WI38 (cell line): ENCODE data around the gene LYPD1.

Source experiments
- H3K4me3 ChIP-seq: 2 replicates; pipeline ENCODE4 v1.5.1; 2011; ENCODE audit warnings: low read depth, mild to moderate bottlenecking, control low read depth, low read length
- TF ChIP-seq, protein P1 (sequence below): IDR thresholded peaks from 2 replicates; pipeline ENCODE4 v1.5.1; 2012; ENCODE audit warnings: low read depth, mild to moderate bottlenecking, control low read depth, low read length

LYPD1 gene

DNA sequence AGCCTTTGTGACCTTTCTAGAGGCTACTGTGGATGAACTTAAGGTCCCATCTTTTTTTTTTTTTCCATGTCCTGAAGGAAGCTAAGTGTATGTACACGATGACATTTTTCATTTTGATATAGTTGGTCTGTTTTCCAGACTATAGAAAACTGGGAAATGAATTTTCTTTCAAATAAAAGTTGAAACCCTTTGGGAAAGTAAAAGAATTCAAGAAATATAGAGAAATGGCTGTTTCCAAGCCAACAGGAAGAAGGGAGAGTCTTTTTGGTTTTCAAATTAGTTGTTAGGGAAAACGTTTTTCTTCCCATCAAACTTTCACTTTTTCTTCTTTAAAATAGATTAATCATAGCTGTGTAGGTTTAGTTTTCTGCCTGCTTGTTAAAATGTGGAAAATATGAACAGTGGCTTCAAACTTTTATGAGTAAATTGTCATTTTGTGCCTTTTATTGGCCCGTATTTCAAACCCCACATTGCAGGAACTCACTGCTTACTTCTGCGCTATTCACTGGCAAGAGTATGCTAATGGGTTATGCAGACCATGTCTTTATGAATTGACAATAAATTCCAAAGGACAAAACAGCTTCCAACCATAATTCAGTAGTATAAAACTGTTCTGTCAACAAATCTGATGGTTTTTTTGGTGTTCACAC lies 27.7 kb upstream of the LYPD1 start:
- TF ChIP-seq, protein P1, sequence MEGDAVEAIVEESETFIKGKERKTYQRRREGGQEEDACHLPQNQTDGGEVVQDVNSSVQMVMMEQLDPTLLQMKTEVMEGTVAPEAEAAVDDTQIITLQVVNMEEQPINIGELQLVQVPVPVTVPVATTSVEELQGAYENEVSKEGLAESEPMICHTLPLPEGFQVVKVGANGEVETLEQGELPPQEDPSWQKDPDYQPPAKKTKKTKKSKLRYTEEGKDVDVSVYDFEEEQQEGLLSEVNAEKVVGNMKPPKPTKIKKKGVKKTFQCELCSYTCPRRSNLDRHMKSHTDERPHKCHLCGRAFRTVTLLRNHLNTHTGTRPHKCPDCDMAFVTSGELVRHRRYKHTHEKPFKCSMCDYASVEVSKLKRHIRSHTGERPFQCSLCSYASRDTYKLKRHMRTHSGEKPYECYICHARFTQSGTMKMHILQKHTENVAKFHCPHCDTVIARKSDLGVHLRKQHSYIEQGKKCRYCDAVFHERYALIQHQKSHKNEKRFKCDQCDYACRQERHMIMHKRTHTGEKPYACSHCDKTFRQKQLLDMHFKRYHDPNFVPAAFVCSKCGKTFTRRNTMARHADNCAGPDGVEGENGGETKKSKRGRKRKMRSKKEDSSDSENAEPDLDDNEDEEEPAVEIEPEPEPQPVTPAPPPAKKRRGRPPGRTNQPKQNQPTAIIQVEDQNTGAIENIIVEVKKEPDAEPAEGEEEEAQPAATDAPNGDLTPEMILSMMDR, result no peak
- H3K4me3 ChIP-seq, result no peak overlapping the region

DNA sequence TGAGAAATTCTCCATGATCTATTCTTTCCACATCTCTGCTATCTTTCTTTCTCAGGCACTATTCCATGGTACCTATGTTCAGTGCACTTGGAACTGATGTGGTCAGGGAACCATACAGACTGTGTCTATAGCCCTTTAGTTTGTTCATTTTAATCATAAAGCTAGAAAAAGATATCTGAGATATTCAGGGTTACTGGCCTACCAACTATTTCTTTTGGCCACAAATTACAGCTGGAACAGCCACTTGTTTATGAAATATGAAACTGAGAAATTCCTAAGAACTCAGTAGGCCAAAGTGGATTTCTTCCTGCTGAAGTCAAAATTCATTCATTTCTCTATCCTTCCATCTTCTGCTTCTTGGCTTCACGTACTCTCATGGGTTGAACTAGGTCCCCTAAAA lies 22.8 kb upstream of the LYPD1 start:
- TF ChIP-seq, protein P1, result no peak
- no peak overlapping the region for H3K4me3 ChIP-seq

GRCh38 chr2:132691556-132691955 lies 21.6 kb upstream of the LYPD1 start:
- H3K4me3 ChIP-seq, result no peak overlapping the region
- TF ChIP-seq, protein P1, result no peak

DNA sequence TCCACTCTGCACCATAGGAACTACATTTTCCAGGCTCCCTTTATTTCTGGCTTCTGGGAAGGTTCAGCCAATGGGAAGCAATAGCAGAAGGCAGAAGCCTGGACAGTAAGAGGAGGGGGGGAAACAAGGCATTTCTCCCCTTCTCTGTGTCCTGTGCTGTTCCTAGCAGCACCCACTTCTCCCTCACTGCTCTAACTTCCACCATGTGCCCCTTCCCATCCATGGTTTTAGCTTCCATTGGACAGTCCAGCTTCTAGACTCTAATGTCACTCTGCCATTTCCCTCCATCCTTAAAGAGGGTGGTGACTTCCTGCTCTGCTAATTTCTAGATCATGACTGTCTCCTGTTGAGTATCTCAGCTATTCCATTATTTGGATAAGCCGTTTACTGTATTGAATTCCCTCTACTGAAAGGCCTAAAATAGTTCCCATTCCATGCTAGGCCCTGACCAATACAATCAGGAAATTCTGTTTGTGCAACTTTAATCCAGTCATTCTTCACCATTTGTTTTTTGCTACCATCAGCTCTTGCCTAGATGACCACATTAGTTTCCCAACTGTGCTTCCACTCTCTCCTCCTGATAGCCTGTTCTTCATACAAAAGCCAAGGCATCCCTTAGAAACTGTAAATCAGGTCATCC lies 20.8 kb upstream of the LYPD1 start:
- no peak overlapping the region for H3K4me3 ChIP-seq
- TF ChIP-seq, protein P1, result no peak

- TF ChIP-seq, protein P1, result no peak
- no peak overlapping the region for H3K4me3 ChIP-seq
Observed at GRCh38 chr2:132681766-132682165, 11.8 kb upstream of the LYPD1 start.

DNA sequence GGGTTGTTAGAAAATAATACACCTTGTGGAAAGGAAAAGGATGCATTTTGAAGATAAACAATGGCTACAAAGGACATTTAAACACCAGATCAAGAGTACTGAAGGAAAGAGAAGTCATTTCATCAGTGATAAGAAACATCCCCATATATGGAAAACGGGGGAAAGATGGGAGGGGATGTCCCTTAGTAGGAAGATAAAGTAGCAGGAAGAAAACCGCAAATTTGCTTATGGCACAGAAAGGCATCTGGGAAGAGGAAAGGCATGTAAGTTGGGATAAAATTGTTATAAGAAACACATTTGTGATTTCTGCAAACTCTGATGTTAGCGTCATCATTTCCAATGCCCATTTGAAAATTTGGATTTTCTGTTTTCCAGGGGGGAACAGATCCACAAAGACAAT lies 10.5 kb upstream of the LYPD1 start:
- TF ChIP-seq, protein P1, result no peak
- H3K4me3 ChIP-seq, result no peak overlapping the region

DNA sequence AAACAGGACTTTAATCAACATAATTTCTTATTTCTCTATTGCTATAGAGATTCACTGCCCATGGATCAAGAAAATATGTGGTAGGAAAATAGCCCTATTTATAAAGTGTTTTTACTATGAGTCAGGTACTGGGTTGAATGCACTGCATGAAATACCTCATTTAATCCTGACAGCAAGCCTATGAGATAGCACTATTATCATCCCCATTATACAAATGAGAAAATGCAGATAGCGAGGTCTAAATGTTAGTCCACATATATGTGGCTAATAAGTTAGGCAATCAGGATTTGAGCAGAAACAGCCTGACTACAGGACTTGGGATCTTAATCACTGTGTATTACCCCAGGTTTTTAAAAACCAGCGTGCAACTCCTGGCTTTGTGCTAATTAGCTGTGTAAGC lies 8.5 kb upstream of the LYPD1 start:
- H3K4me3 ChIP-seq, result no peak overlapping the region
- TF ChIP-seq, protein P1, result no peak
